ENCODE measurements around the gene TPM1. TPM values are rescaled to one million over a fixed set of nuclear protein-coding genes. Genes with fewer than 3 reads are reported as not detected.

TPM1 gene
- total and polyA plus RNA-seq, 9 of the 15 experiments (the other 6 are each of a cell fraction or from before 2014, with no cell fraction given) = 8.1 to 53.9 (median 43.1) TPM

GRCh38 chr15:63112871-63113270 lies 70.3 kb downstream of the TPM1 start (continued):
- TF ChIP-seq ZNF398 (CRISPR knock-in tag; IDR thresholded peaks at IDR 0.05) (no peak), RBM14 (IDR thresholded peaks at IDR 0.05; ENCODE audit: borderline replicate concordance, insufficient read depth, low read depth, low read length) (no peak), L3MBTL2 (IDR thresholded peaks at IDR 0.05) (no peak), IFI16 (CRISPR knock-in tag; IDR thresholded peaks at IDR 0.05) (no peak), MED1 (CRISPR knock-in tag; IDR thresholded peaks at IDR 0.05; ENCODE audit: borderline replicate concordance) (no peak), TCF3 (CRISPR knock-in tag; IDR thresholded peaks at IDR 0.05) (no peak), E2F3 (CRISPR knock-in tag; IDR thresholded peaks at IDR 0.05) (no peak), ZNF133 (CRISPR knock-in tag; IDR thresholded peaks at IDR 0.05) (no peak), ESRRB (CRISPR knock-in tag; IDR thresholded peaks at IDR 0.05; ENCODE audit: borderline replicate concordance) (no peak), ZNF75A (CRISPR knock-in tag; IDR thresholded peaks at IDR 0.05) (no peak), DACH1 (IDR thresholded peaks at IDR 0.05; ENCODE audit: partially characterized antibody) (peak; percentile 11), ZNF232 (CRISPR knock-in tag; IDR thresholded peaks at IDR 0.05) (no peak), ZNF740 (CRISPR knock-in tag; IDR thresholded peaks at IDR 0.05) (no peak), ZNF740 (tag; IDR thresholded peaks at IDR 0.05) (no peak), ZNF347 (CRISPR knock-in tag; IDR thresholded peaks at IDR 0.05; ENCODE audit: low read depth) (no peak), JUND (IDR thresholded peaks at IDR 0.05; ENCODE audit: borderline replicate concordance, low read depth, low read length) (no peak), JUND (tag; IDR thresholded peaks at IDR 0.05; ENCODE audit: borderline replicate concordance, low read depth, low read length) (no peak), DPF2 (IDR thresholded peaks at IDR 0.05) (peak; percentile 60), NCOA6 (IDR thresholded peaks at IDR 0.05) (no peak), TEAD2 (tag; IDR thresholded peaks at IDR 0.05) (no peak), ZNF408 (CRISPR knock-in tag; IDR thresholded peaks at IDR 0.05; ENCODE audit: low read depth) (no peak), ATF7 (IDR thresholded peaks at IDR 0.05) (peak; percentile 57; the same call in 1 of the 2 replicates), NFYB (IDR thresholded peaks at IDR 0.05; ENCODE audit: extremely low read depth, insufficient read length) (no peak)
- TF ChIP-seq, protein P1, sequence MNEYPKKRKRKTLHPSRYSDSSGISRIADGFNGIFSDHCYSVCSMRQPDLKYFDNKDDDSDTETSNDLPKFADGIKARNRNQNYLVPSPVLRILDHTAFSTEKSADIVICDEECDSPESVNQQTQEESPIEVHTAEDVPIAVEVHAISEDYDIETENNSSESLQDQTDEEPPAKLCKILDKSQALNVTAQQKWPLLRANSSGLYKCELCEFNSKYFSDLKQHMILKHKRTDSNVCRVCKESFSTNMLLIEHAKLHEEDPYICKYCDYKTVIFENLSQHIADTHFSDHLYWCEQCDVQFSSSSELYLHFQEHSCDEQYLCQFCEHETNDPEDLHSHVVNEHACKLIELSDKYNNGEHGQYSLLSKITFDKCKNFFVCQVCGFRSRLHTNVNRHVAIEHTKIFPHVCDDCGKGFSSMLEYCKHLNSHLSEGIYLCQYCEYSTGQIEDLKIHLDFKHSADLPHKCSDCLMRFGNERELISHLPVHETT (CRISPR knock-in tag; conservative IDR thresholded peaks at IDR 0.05 in 1 of 2, IDR thresholded peaks at IDR 0.05 in 1 of 2) = no peak
- TF ChIP-seq, protein P2, sequence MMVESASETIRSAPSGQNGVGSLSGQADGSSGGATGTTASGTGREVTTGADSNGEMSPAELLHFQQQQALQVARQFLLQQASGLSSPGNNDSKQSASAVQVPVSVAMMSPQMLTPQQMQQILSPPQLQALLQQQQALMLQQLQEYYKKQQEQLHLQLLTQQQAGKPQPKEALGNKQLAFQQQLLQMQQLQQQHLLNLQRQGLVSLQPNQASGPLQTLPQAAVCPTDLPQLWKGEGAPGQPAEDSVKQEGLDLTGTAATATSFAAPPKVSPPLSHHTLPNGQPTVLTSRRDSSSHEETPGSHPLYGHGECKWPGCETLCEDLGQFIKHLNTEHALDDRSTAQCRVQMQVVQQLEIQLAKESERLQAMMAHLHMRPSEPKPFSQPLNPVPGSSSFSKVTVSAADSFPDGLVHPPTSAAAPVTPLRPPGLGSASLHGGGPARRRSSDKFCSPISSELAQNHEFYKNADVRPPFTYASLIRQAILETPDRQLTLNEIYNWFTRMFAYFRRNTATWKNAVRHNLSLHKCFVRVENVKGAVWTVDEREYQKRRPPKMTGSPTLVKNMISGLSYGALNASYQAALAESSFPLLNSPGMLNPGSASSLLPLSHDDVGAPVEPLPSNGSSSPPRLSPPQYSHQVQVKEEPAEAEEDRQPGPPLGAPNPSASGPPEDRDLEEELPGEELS (CRISPR knock-in tag; IDR thresholded peaks at IDR 0.05; ENCODE audit: borderline replicate concordance) = no peak
